IMR-90 (cell line): ENCODE measurements around the gene LBP.

Experiments used
- CTCF ChIP-seq: conservative IDR thresholded peaks from 2 replicates; pipeline ENCODE4 v1.5.1; 2012; ENCODE audit warnings: mild to moderate bottlenecking, low read depth, low read length, improper control_type of control experiment
- POLR2A ChIP-seq: IDR thresholded peaks from 2 replicates; pipeline ENCODE4 v1.6.1; 2012; ENCODE audit warnings: mild to moderate bottlenecking, low read depth, low read length

DNA sequence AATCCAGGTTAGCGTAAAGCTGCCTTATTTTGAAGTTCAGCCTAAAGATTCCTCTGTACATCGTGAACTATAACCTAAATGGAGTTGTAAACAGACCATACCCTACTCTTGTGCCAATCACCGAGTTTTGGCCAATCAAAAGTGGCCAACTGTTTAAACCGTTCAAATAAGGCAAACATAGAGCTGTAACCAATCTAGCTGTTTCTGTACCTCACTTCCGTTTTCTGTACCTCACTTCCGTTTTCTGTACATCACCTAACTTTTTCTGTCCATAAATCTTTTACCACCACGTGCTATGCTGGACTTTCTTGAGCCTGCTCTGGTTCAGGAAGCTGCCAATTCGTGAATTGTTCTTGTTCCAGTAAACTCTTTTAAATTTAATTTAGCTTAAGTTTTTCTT, 39.7 kb downstream of the LBP start:
- TF ChIP-seq CTCF: no peak
- TF ChIP-seq POLR2A: no peak
